ENCODE data around the gene ASB16.

The ASB16 gene

GRCh38 chr17:44205962-44206824 lies 35.7 kb downstream of the ASB16 start:
- 0 out of 2 replicates have a peak, but pooled peaks cover 3% of the 10 kb centered on the region for H3K36me3 ChIP-seq (ENCODE audit: insufficient read depth, low read length)

GRCh38 chr17:44206825-44207155 lies 36.3 kb downstream of the ASB16 start:
- H3K4me1 ChIP-seq (ENCODE audit: insufficient read depth, low read length), result no peaks in the 10 kb centered on the region; the same call in 1 of the 2 replicates
- H3K9ac ChIP-seq (ENCODE audit: low read depth, low read length), result no peak overlapping the region
- H3K9me3 ChIP-seq (ENCODE audit: control insufficient read depth, insufficient read depth, low read length), result no peaks in the 10 kb centered on the region
- H3K36me3 ChIP-seq (ENCODE audit: insufficient read depth, low read length), result 0 out of 2 replicates have a peak, but pooled peaks cover 3% of the 10 kb centered on the region

More at GRCh38 chr17:44205962-44206824, 35.7 kb downstream of the ASB16 start:
- peaks cover 2% of the 10 kb centered on the region for H3K4me1 ChIP-seq (ENCODE audit: insufficient read depth, low read length)
- no peak overlapping the region for H3K9ac ChIP-seq (ENCODE audit: low read depth, low read length)
- H3K9me3 ChIP-seq (ENCODE audit: control insufficient read depth, insufficient read depth, low read length), result no peaks in the 10 kb centered on the region

- no peak overlapping the region for H3K9ac ChIP-seq (ENCODE audit: low read depth, low read length)
- no peaks in the 10 kb centered on the region; the same call in 1 of the 2 replicates for H3K4me1 ChIP-seq (ENCODE audit: insufficient read depth, low read length)
- 0 out of 2 replicates have a peak, but pooled peaks cover 3% of the 10 kb centered on the region for H3K36me3 ChIP-seq (ENCODE audit: insufficient read depth, low read length)
- H3K9me3 ChIP-seq (ENCODE audit: control insufficient read depth, insufficient read depth, low read length), result no peaks in the 10 kb centered on the region
Measured at GRCh38 chr17:44207319-44207718, 36.8 kb downstream of the ASB16 start.

- H3K9ac ChIP-seq (ENCODE audit: low read depth, low read length), result no peak overlapping the region
- H3K9me3 ChIP-seq (ENCODE audit: control insufficient read depth, insufficient read depth, low read length), result no peaks in the 10 kb centered on the region
- no peaks in the 10 kb centered on the region; the same call in 1 of the 2 replicates for H3K4me1 ChIP-seq (ENCODE audit: insufficient read depth, low read length)
- 0 out of 2 replicates have a peak, but pooled peaks cover 3% of the 10 kb centered on the region for H3K36me3 ChIP-seq (ENCODE audit: insufficient read depth, low read length)
Measured at GRCh38 chr17:44207743-44208142, 37.2 kb downstream of the ASB16 start.

- Histone ChIP-seq H3K9ac (ENCODE audit: low read depth, low read length) (no peak overlapping the region), H3K9me3 (ENCODE audit: control insufficient read depth, insufficient read depth, low read length) (no peaks in the 10 kb centered on the region), H3K4me1 (ENCODE audit: insufficient read depth, low read length) (no peaks in the 10 kb centered on the region; the same call in 1 of the 2 replicates), H3K36me3 (ENCODE audit: insufficient read depth, low read length) (peaks cover 10% of the 10 kb centered on the region; the same call in 1 of the 2 replicates)
Measured at GRCh38 chr17:44209786-44210341, 39.4 kb downstream of the ASB16 start.

GRCh38 chr17:44210342-44211192 lies 40.1 kb downstream of the ASB16 start:
- Histone ChIP-seq H3K9me3 (ENCODE audit: control insufficient read depth, insufficient read depth, low read length) (no peaks in the 10 kb centered on the region), H3K4me1 (ENCODE audit: insufficient read depth, low read length) (no peaks in the 10 kb centered on the region; the same call in 1 of the 2 replicates), H3K36me3 (ENCODE audit: insufficient read depth, low read length) (peaks cover 17% of the 10 kb centered on the region; the same call in 1 of the 2 replicates), H3K9ac (ENCODE audit: low read depth, low read length) (no peak overlapping the region; the same call in 1 of the 2 replicates)

GRCh38 chr17:44211281-44212265 lies 41.1 kb downstream of the ASB16 start:
- no peaks in the 10 kb centered on the region; the same call in 1 of the 2 replicates for H3K4me1 ChIP-seq (ENCODE audit: insufficient read depth, low read length)
- H3K9me3 ChIP-seq (ENCODE audit: control insufficient read depth, insufficient read depth, low read length), result no peaks in the 10 kb centered on the region
- H3K9ac ChIP-seq (ENCODE audit: low read depth, low read length), result no peak overlapping the region
- peaks cover 18% of the 10 kb centered on the region; the same call in 1 of the 2 replicates for H3K36me3 ChIP-seq (ENCODE audit: insufficient read depth, low read length)

GRCh38 chr17:44212507-44213402 lies 42.3 kb downstream of the ASB16 start:
- Histone ChIP-seq H3K4me1 (ENCODE audit: insufficient read depth, low read length) (peaks cover 8% of the 10 kb centered on the region; the same call in 1 of the 2 replicates), H3K9me3 (ENCODE audit: control insufficient read depth, insufficient read depth, low read length) (no peaks in the 10 kb centered on the region), H3K36me3 (ENCODE audit: insufficient read depth, low read length) (peaks cover 19% of the 10 kb centered on the region; the same call in 1 of the 2 replicates), H3K9ac (ENCODE audit: low read depth, low read length) (no peak overlapping the region)

- Histone ChIP-seq H3K36me3 (ENCODE audit: insufficient read depth, low read length) (peaks cover 17% of the 10 kb centered on the region; the same call in 1 of the 2 replicates), H3K9ac (ENCODE audit: low read depth, low read length) (no peak overlapping the region), H3K9me3 (ENCODE audit: control insufficient read depth, insufficient read depth, low read length) (no peaks in the 10 kb centered on the region), H3K4me1 (ENCODE audit: insufficient read depth, low read length) (peaks cover 8% of the 10 kb centered on the region; the same call in 1 of the 2 replicates)
Measured at GRCh38 chr17:44213403-44214229, 43.1 kb downstream of the ASB16 start.

GRCh38 chr17:44214230-44214494 lies 43.7 kb downstream of the ASB16 start:
- H3K9ac ChIP-seq (ENCODE audit: low read depth, low read length), result no peak overlapping the region
- peaks cover 16% of the 10 kb centered on the region; the same call in 1 of the 2 replicates for H3K36me3 ChIP-seq (ENCODE audit: insufficient read depth, low read length)
- H3K9me3 ChIP-seq (ENCODE audit: control insufficient read depth, insufficient read depth, low read length), result no peaks in the 10 kb centered on the region
- peaks cover 8% of the 10 kb centered on the region; the same call in 1 of the 2 replicates for H3K4me1 ChIP-seq (ENCODE audit: insufficient read depth, low read length)

GRCh38 chr17:44214896-44215295 lies 44.4 kb downstream of the ASB16 start:
- no peak overlapping the region for H3K9ac ChIP-seq (ENCODE audit: low read depth, low read length)
- H3K36me3 ChIP-seq (ENCODE audit: insufficient read depth, low read length), result peaks cover 16% of the 10 kb centered on the region; the same call in 1 of the 2 replicates
- peaks cover 8% of the 10 kb centered on the region; the same call in 1 of the 2 replicates for H3K4me1 ChIP-seq (ENCODE audit: insufficient read depth, low read length)
- no peaks in the 10 kb centered on the region for H3K9me3 ChIP-seq (ENCODE audit: control insufficient read depth, insufficient read depth, low read length)

GRCh38 chr17:44216173-44216572 lies 45.7 kb downstream of the ASB16 start:
- Histone ChIP-seq H3K4me1 (ENCODE audit: insufficient read depth, low read length) (peaks cover 8% of the 10 kb centered on the region; the same call in 1 of the 2 replicates), H3K36me3 (ENCODE audit: insufficient read depth, low read length) (peaks cover 16% of the 10 kb centered on the region; the same call in 1 of the 2 replicates), H3K9me3 (ENCODE audit: control insufficient read depth, insufficient read depth, low read length) (no peaks in the 10 kb centered on the region), H3K9ac (ENCODE audit: low read depth, low read length) (no peak overlapping the region)
